Natural killer cell treated with Interleukin-12 subunit alpha and Interleukin-12 subunit beta and Interleukin-15 and Interleukin-18, amount 100 ng/mL, for 72 hours (primary cell): ENCODE data around the gene CEACAM21. TPM values are rescaled to one million over a fixed set of nuclear protein-coding genes. Genes with fewer than 3 reads are reported as not detected.
"Not testable (repeated sequence)": the region's sequence is repeated elsewhere in the genome, so short reads cannot be mapped to it uniquely, and the experiment has no call there.

Experiments
- ATAC-seq, 2 donors: fragments of 150-1000 bp; cut with Tn5 transposase in 1 of 2; sonication (Bioruptor Pico), chemical (Tn5 transposase) in 1 of 2; 2 replicates each; pipeline ENCODE4 v1.10.0; 2021
- DNase-seq: peaks from one replicate; pipeline ENCODE4 v3.0.0; 2022; ENCODE audit warnings: low spot score
- H3K27ac Mint-ChIP-seq, 2 donors: 1 replicate in 1 of 2; 2 replicates in 1 of 2; pipeline ENCODE4 v1.8.0; 2022; ENCODE audit warnings: mixed read lengths in 2 of 2, mild to moderate bottlenecking in 1 of 2, moderate library complexity in 1 of 2
- H3K27me3 Mint-ChIP-seq, 2 donors: 1 replicate in 1 of 2; 2 replicates in 1 of 2; pipeline ENCODE4 v1.8.0; 2022; ENCODE audit warnings: mixed read lengths in 2 of 2
- H3K36me3 Mint-ChIP-seq: one replicate; pipeline ENCODE4 v1.8.0; 2022; ENCODE audit warnings: mixed read lengths
- H3K4me1 Mint-ChIP-seq, 2 donors: 1 replicate in 1 of 2; 2 replicates in 1 of 2; pipeline ENCODE4 v1.8.0; 2022; ENCODE audit warnings: low read depth in 2 of 2, mixed read lengths in 2 of 2, mild to moderate bottlenecking in 1 of 2
- H3K4me3 Mint-ChIP-seq: one replicate; pipeline ENCODE4 v1.8.0; 2022; ENCODE audit warnings: mixed read lengths
- H3K9me3 Mint-ChIP-seq: 2 replicates; pipeline ENCODE4 v1.8.0; 2022; ENCODE audit warnings: mixed read lengths
- total RNA-seq, 2 donors: library from RNA; stranded (reverse); gene quantifications; one replicate each; pipeline ENCODE4 v1.2.3, GENCODE V29; 2022

Gene CEACAM21
- total RNA-seq, 2 donors from 2014 or later, result 9.7 to 20.6 TPM

DNA sequence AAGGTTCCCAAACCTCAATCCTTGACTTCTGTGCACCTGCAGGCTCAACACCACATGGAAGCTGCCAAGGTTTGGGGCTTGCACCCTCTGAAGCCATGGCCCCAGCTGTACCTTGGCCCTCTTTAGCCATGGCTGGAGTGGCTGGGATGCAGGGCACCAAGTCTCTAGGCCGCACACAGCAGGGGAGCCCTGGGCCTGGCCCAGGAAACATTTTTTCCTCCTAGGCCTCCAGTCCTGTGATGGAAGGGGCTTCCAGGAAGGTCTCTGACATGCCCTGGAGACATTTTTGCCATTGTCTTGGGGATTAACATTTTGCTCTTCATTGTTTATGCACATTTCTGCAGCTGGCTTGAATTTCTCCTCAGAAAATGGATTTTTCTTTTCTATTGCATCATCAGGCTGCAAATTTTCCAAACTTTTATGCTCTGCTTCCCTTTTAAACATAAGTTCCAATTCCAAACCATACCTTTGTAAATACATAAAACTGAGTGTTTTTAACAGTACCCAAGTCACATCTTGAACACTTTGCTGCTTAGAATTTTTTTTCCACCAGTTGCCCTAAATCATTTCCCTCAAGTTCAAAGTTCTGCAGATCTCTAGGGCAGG is 6.7 kb downstream of the CEACAM21 start:
- not testable (repeated sequence) for H3K27ac Mint-ChIP-seq, H3K27me3 Mint-ChIP-seq, H3K9me3 Mint-ChIP-seq, ATAC-seq, DNase-seq, H3K4me3 Mint-ChIP-seq, H3K4me1 Mint-ChIP-seq
- peaks cover 33% of the 10 kb centered on the region for H3K36me3 Mint-ChIP-seq

DNA sequence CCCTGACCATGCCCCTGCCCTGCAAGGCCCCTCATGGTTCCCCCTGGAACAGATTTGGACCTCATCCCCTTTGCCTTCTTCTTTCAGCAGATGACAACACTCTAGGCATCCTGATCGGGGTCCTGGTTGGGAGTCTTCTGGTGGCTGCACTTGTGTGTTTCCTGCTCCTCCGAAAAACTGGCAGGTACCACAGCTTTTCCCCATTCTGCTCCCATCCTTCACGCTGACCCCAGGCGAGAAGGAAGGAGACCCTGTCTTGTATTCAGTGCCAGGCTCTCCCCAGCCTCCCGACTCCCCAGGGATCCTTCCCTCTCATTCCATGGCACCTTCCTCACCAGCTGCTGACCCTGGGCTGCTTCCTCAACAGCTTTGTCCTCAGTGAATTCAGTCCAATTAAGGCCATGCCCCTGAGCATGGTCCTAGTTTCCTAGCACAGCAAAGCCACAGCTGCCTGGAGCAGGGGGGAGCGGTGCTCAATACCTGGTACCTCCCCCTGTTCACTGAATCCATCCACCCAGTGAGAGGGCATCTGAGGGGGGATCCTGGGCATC is 8.4 kb downstream of the CEACAM21 start:
- Mint-ChIP-seq H3K9me3 (peaks cover 3% of the 10 kb centered on the region), H3K36me3 (peaks cover 33% of the 10 kb centered on the region), H3K27ac (no peak overlapping the region), H3K27me3 (no peaks in the 10 kb centered on the region), H3K4me1 (no peaks in the 10 kb centered on the region), H3K4me3 (no peak overlapping the region)
- no peak for ATAC-seq
- no peak for DNase-seq

DNA sequence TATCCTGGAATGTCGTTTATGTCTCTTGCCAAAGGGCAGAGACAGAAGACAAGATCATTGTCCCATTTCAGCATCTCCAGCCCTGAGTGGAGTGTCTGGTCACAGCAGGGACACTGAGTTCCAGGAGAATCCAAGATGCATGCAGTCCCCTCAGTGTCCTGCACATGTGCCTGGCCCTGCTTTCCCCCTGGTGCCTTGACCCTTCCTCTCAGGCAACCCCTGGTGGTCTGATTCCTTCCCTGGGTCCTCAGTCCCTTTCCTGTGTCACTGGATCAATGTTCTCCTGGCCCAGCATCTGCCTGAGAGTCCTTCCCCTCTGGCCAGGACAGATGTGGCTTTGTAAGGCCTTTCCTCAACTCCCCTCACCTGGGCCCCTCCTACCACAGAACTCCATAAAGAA is 9.0 kb downstream of the CEACAM21 start:
- no peaks in the 10 kb centered on the region for H3K27me3 Mint-ChIP-seq
- no peak overlapping the region for H3K27ac Mint-ChIP-seq
- no peak overlapping the region for H3K4me3 Mint-ChIP-seq
- ATAC-seq (no peak), DNase-seq (no peak)
- H3K9me3 Mint-ChIP-seq, result peaks cover 3% of the 10 kb centered on the region
- H3K36me3 Mint-ChIP-seq, result peaks cover 32% of the 10 kb centered on the region
- H3K4me1 Mint-ChIP-seq, result peaks cover 0 to 3% of the 10 kb centered on the region in 2 donors

DNA sequence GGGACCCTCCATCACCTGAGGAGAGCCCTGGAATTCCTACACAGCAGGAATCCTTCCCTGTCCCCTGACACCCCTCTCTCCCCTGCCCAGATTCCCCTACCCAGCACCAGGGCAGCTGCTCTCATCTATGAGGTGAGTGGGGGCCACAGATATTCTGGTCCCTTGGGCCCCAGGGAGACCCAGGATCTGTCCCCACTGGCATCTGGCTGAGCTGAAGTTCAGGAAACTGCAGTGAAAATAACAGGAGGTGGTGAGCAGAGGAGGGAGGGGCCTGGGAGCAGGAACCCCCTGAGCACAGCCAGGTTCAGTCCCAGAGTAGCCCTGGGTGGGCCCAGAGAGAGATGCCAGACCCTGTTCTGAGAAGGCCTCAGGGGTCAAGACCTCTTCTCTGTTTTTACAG is 10.1 kb downstream of the CEACAM21 start:
- peaks cover 22% of the 10 kb centered on the region for H3K36me3 Mint-ChIP-seq
- peak overlapping the region in 1 of 2 donors; percentile 57 for H3K27ac Mint-ChIP-seq
- DNase-seq, result no peak

DNA sequence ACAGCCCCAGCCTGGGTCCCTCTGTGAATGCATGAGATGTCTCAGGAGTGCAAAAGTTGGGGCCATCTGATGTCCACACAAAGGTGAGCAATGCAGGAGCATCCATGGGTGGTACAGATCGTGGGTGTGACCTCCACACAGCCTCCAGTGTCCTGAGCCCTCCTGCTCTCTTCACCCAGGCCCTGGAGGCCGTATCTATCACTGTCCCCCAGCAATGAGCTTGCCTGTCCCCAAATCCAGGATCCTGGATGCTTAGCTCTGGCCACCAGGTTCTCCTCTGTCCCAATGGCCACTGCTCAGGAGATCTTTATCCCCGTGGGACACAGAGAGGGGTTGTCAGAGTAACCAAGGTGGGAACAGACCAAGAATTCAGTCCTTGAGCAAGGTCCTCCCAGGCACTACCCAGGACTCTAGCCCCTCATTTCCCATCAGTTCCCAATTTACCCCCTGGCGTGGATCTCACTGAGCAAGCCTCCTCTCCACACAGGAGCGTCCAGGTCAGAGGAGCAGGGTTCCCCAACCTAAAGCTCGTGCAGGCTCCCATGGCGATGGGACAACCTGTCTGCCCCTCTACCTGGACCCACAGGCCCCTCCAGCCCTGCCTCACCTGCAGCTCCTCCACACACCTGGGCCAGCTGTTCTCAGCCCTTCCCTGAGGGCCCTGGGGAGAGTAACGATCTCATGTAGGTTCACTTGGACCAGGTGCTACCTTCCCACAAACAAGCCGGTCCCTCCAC is 11.3 kb downstream of the CEACAM21 start:
- no peak for ATAC-seq
- Mint-ChIP-seq H3K4me3 (no peak overlapping the region), H3K36me3 (peaks cover 10% of the 10 kb centered on the region), H3K9me3 (peaks cover 3% of the 10 kb centered on the region), H3K4me1 (peaks cover 0 to 9% of the 10 kb centered on the region in 2 donors), H3K27ac (no peak overlapping the region), H3K27me3 (peaks cover 0 to 1% of the 10 kb centered on the region in 2 donors)
- no peak for DNase-seq

More for the DNA sequence above, 10.1 kb downstream of the CEACAM21 start:
- Mint-ChIP-seq H3K4me1 (peaks cover 0 to 8% of the 10 kb centered on the region in 2 donors), H3K27me3 (no peaks in the 10 kb centered on the region), H3K4me3 (no peak overlapping the region), H3K9me3 (peaks cover 3% of the 10 kb centered on the region)
- no peak for ATAC-seq

DNA sequence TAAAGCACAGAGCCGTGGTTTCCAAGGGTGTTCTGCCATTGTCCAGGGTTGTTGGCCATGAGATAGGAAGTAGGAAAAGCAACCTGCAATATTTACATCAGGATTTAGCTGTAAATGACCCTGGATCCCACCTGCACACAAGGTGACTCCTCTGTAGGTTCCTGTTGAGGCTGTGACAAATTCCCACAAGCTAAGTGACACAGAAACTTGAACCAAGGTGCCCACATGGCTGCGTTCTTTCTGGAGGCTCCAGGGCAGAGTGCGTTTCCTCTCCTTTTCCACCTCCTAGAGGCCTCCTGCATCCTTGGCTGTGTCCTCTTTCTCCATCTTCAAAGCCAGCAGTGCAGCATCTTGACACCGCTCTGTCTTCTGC is 11.9 kb downstream of the CEACAM21 start:
- Mint-ChIP-seq H3K4me3 (no peak overlapping the region), H3K36me3 (peaks cover 7% of the 10 kb centered on the region), H3K4me1 (peaks cover 0 to 11% of the 10 kb centered on the region in 2 donors), H3K9me3 (peaks cover 3% of the 10 kb centered on the region), H3K27me3 (peaks cover 0 to 4% of the 10 kb centered on the region in 2 donors), H3K27ac (no peak overlapping the region)
- no peak for DNase-seq
- ATAC-seq, result no peak

DNA sequence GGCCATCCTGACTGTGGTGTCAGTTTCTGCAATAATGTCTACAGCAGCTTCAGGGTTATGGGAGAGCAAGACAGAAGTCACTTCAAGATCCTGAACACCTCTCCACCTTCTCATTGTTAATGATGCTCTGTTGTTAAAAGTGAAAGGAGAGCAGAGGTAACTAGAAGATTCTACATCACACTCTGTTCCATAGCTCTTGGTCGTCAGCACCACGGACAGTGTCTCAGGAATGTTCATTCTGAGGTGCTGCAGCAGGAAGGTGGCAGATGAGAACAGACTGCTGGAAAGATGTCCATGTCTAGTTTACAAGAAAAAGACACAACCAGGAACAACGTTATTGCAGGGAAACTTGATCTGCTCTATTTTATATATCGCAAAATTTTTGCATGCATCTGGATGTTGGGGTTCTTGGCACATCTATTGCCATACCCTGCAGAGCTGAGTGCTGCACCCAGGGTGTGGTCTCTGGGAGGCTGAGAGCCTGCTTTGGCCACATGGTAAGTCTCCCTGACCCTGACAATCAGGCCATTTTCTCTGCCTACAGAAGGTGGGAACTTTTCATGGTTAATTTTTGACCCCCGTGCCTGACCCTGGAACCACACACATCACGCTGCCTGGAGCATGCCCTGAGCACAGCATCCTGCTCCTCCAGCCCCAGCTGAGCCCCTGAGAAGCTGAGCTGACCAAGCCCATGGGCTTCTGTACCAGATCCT is 12.7 kb downstream of the CEACAM21 start:
- Mint-ChIP-seq H3K27ac (no peak overlapping the region), H3K9me3 (no peaks in the 10 kb centered on the region), H3K36me3 (no peaks in the 10 kb centered on the region), H3K27me3 (peaks cover 0 to 4% of the 10 kb centered on the region in 2 donors), H3K4me3 (no peak overlapping the region), H3K4me1 (peaks cover 0 to 11% of the 10 kb centered on the region in 2 donors)
- DNase-seq (no peak), ATAC-seq (no peak)

DNA sequence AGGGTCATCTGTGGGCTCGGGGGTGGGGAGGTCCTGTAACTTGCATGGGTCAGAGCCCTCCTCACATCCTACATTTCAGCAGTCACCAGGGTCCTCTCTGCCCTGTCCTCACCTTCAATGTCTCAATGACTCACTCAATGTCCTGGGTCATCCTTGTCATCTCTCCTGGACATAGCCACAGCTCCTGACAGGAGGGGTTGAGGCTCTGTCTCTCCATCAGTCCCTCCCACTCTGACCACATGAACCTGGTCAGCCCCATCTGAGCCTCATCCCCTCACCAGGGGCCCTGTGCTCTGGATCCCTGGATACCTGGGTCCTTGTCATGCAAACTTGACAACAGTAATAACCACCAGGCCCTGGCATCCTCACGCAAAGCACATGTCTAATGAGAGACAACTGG is 13.4 kb downstream of the CEACAM21 start:
- ATAC-seq, result no peak

DNA sequence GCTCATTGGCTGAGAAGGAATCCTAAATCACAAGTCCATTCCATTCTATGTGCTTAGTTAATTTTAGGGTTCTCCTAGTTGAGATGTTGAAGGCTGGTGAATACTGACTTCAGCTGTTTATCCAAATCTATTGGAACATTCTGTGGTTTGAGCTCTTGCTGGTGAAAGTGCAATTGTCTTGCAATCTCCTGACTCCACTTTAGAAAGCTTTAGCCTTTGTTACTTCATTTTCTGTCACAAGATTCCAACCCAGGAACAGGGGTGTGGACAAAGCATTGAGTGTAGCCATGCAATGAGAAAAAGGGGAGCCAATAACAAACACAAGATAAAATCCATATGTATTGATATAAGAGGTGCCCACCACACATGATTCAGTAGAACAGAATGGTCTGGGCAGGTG is 15.0 kb downstream of the CEACAM21 start:
- H3K27me3 Mint-ChIP-seq, result peaks cover 0 to 6% of the 10 kb centered on the region in 2 donors
- ATAC-seq (no peak), DNase-seq (no peak)
- H3K4me1 Mint-ChIP-seq, result peaks cover 7 to 16% of the 10 kb centered on the region in 2 donors
- no peak overlapping the region for H3K27ac Mint-ChIP-seq
- H3K9me3 Mint-ChIP-seq, result no peaks in the 10 kb centered on the region
- H3K36me3 Mint-ChIP-seq, result no peaks in the 10 kb centered on the region
- H3K4me3 Mint-ChIP-seq, result no peak overlapping the region

More for the DNA sequence above, 13.4 kb downstream of the CEACAM21 start:
- peaks cover 0 to 4% of the 10 kb centered on the region in 2 donors for H3K27me3 Mint-ChIP-seq
- H3K27ac Mint-ChIP-seq, result no peak overlapping the region
- H3K36me3 Mint-ChIP-seq, result no peaks in the 10 kb centered on the region
- DNase-seq, result no peak
- no peaks in the 10 kb centered on the region for H3K9me3 Mint-ChIP-seq
- peaks cover 0 to 11% of the 10 kb centered on the region in 2 donors for H3K4me1 Mint-ChIP-seq
- no peak overlapping the region for H3K4me3 Mint-ChIP-seq

DNA sequence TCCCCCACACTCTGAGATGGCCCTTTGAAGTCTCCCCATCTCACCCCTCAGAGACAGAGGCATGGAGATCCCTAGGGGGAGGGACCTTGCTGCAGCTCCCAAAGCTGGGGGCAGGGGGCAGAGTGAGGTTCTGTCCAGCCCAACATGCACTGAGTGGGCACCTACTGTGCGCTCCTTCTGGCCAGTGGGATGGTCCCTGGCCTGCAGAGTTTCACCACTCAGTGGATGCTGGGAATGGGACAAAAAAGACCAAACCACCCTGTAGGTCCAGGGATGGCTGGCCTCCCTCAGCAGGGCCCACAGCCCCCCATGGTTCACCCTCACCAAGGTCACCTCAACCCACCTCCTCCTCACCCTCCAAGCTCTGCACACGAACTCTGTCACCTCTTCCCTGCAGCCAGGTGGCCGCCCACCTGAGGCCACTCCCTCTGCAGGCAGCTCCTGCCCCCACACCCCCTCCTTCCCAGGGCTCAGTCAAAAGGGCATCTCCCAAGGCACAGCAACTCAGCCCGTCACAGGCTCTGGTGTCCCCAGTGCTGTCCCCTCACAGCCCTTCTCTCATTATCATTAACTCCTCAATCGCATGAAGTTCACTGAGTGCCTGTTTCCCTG is 16.1 kb downstream of the CEACAM21 start:
- ATAC-seq (peak in 1 of 2 donors; percentile 11), DNase-seq (no peak)
- Mint-ChIP-seq H3K9me3 (no peaks in the 10 kb centered on the region), H3K4me1 (peaks cover 7 to 16% of the 10 kb centered on the region in 2 donors), H3K27ac (no peak overlapping the region), H3K36me3 (no peaks in the 10 kb centered on the region), H3K4me3 (no peak overlapping the region), H3K27me3 (peaks cover 0 to 11% of the 10 kb centered on the region in 2 donors)

DNA sequence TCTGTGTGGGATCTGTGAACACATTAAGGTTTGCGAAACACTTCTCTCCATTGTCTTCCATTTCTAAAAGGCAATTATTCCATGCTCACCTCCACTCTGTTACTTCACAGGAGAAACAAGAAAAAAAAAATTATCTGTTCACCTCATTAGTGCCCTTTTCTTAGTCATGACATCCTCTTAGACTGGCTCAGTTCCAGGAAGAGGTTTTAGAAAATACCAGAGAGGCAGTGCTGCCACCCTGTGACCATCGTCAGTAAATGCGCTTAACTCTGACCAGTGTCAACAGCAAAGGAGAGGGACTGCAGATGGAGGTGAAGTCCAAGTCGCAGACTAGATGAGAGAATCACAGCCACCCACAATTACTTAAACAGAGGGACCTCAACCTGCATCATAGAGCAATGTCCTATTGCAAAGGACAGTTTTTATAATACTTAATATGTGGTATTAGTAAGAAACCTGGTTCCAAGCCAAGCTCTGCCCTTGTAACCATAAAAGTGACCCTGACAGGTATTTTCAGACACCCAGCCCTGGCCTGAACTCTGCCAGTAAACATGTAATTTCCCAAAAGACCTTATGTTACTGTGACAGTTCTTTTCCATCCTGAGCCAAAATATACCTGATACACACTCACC is 19.4 kb downstream of the CEACAM21 start:
- H3K27me3 Mint-ChIP-seq, result peaks cover 7 to 18% of the 10 kb centered on the region in 2 donors
- no peak for DNase-seq
- peak; percentile 88 to 89 for ATAC-seq
- no peaks in the 10 kb centered on the region for H3K36me3 Mint-ChIP-seq
- no peak overlapping the region for H3K27ac Mint-ChIP-seq
- H3K4me3 Mint-ChIP-seq, result no peak overlapping the region
- peaks cover 12 to 15% of the 10 kb centered on the region in 2 donors for H3K4me1 Mint-ChIP-seq
- H3K9me3 Mint-ChIP-seq, result no peaks in the 10 kb centered on the region

DNA sequence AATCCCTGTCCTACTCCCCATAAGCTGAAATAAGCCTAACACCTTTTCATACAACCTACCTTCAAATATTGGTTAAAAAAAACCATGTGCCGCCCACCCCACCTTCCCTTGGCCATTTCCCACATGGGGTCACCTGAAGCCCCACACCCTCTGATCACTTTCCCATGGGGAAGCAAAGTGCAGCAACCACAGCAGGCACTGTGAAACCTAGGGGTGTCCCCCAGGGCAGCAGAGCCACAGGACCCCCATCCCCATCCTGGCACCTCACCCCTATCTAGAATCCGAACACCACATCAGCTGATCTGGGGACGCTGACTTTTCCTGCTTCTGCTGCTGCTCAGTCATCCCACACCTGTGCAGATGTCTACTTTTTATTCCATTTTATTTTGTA is 19.9 kb downstream of the CEACAM21 start:
- no peak overlapping the region for H3K27ac Mint-ChIP-seq
- no peaks in the 10 kb centered on the region for H3K36me3 Mint-ChIP-seq
- no peaks in the 10 kb centered on the region for H3K9me3 Mint-ChIP-seq
- ATAC-seq (no peak), DNase-seq (no peak)
- H3K4me1 Mint-ChIP-seq, result peaks cover 12% of the 10 kb centered on the region in 2 donors
- H3K27me3 Mint-ChIP-seq, result peaks cover 7 to 18% of the 10 kb centered on the region in 2 donors
- no peak overlapping the region for H3K4me3 Mint-ChIP-seq

DNA sequence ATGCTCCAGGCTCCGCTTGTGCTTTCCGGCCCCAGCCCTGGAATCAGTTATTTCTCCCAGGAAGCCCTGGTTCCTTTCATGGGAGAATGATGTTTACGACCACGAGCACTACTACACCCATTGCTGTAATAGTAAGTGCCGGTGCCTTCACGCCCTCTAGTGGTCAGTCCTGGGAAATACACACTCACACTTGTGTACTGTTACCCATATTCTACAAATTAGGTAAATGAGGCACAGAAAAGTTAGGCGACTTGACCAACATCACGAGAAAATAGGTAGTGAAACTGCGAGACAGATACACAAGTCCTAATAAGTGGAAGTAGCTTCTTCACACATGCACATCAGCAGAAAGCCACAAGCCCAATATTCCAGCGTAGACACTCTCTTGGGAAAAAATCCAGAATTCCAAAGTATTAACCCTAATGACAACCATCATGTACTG is 21.7 kb downstream of the CEACAM21 start:
- H3K27ac Mint-ChIP-seq, result no peak overlapping the region
- no peaks in the 10 kb centered on the region for H3K9me3 Mint-ChIP-seq
- peaks cover 7 to 14% of the 10 kb centered on the region in 2 donors for H3K27me3 Mint-ChIP-seq
- ATAC-seq, result peak; percentile 79 to 83
- DNase-seq, result peak; percentile 73
- H3K36me3 Mint-ChIP-seq, result no peaks in the 10 kb centered on the region
- no peak overlapping the region for H3K4me3 Mint-ChIP-seq
- peaks cover 9 to 12% of the 10 kb centered on the region in 2 donors for H3K4me1 Mint-ChIP-seq
